PC-9 (cell line): ENCODE data around the gene DNAJB1. TPM values are rescaled to one million over a fixed set of nuclear protein-coding genes. Genes with fewer than 3 reads are reported as not detected.

ENCODE experiments used
- BruUV-seq: library from RNA; stranded (reverse); fragments of 400-500 nt; replicated peaks from 2 replicates; lab custom pipeline; 2021; lab: Mats Ljungman, UMichigan
- CTCF ChIA-PET: fragments of 300-600 bp; sonication (Branson Sonifier 250); formaldehyde crosslinking; loops from one replicate; lab custom pipeline; 2022; ENCODE audit warnings: antibody characterized with exemption; lab: Charles Lee
- POLR2A ChIA-PET: fragments of 300-600 bp; sonication (Branson Sonifier 250); formaldehyde crosslinking; loops from one replicate; lab custom pipeline; 2022; ENCODE audit warnings: antibody characterized with exemption; ENCODE audit not compliant: unreplicated experiment; lab: Charles Lee
- DNase-seq, 2 experiments: peaks; one replicate each; pipeline versions ENCODE4 v3.0.0 to v3.0.0-alpha.2; 2015 to 2022; ENCODE audit warnings: mixed read lengths in 1 of 2
- H2AFZ ChIP-seq: fragments of 200-600 bp; sonication (generic); 2 replicates; pipeline ENCODE4 v1.8.1; 2017; ENCODE audit warnings: antibody characterized with exemption
- H3F3A ChIP-seq: fragments of 200-600 bp; sonication (generic); 2 replicates; pipeline ENCODE4 v1.8.1; 2017; ENCODE audit warnings: antibody characterized with exemption, mild to moderate bottlenecking, low read depth; ENCODE audit not compliant: insufficient read depth
- H3K27ac ChIP-seq: fragments of 200-600 bp; sonication (generic); 2 replicates; pipeline ENCODE4 v1.6.1; 2016; ENCODE audit warnings: mixed run types
- H3K27me3 ChIP-seq: fragments of 200-600 bp; sonication (generic); 2 replicates; pipeline ENCODE4 v1.6.1; 2016; ENCODE audit warnings: low read depth, mixed run types; ENCODE audit not compliant: insufficient read depth
- H3K36me3 ChIP-seq: fragments of 200-600 bp; sonication (generic); 2 replicates; pipeline ENCODE4 v1.6.1; 2016; ENCODE audit warnings: low read depth, mixed run types
- H3K4me1 ChIP-seq: fragments of 200-600 bp; sonication (generic); replicated peaks from 2 replicates; pipeline ENCODE4 v1.6.1; 2016; ENCODE audit warnings: mixed run types; ENCODE audit not compliant: insufficient read depth
- H3K4me2 ChIP-seq: fragments of 200-600 bp; sonication (generic); 2 replicates; pipeline ENCODE4 v1.6.1; 2017; ENCODE audit warnings: mixed run types
- H3K4me3 ChIP-seq: fragments of 200-600 bp; sonication (generic); 2 replicates; pipeline ENCODE4 v1.6.1; 2016; ENCODE audit warnings: mixed run types
- H3K79me2 ChIP-seq: fragments of 200-600 bp; sonication (generic); 2 replicates; pipeline ENCODE4 v1.6.1; 2017; ENCODE audit warnings: low read depth, mixed run types
- H3K9me2 ChIP-seq: fragments of 200-600 bp; sonication (generic); 2 replicates; pipeline ENCODE4 v1.8.1; 2017; ENCODE audit warnings: mild to moderate bottlenecking; ENCODE audit not compliant: insufficient read depth
- H3K9me3 ChIP-seq: fragments of 200-600 bp; sonication (generic); 2 replicates; pipeline ENCODE4 v1.8.1; 2016; ENCODE audit warnings: low read depth; ENCODE audit not compliant: insufficient read depth
- H4K20me1 ChIP-seq: fragments of 200-600 bp; sonication (generic); 2 replicates; pipeline ENCODE4 v1.8.1; 2017; ENCODE audit not compliant: insufficient read depth
- EZH2 ChIP-seq: fragments of 200-600 bp; sonication (generic); IDR thresholded peaks from 2 replicates; pipeline ENCODE4 v1.8.0; 2017; ENCODE audit warnings: antibody characterized with exemption, low read depth
- intact Hi-C: fragments of 100-400 bp; cut with micrococcal nuclease; formaldehyde crosslinking; loops from one replicate; pipeline ENCODE4 v1.10.0; 2022; ENCODE audit not compliant: unreplicated experiment
- total RNA-seq: library from RNA; stranded (reverse); gene quantifications from 2 replicates; pipeline ENCODE4 v1.2.3, GENCODE V29; 2021
- TF ChIP-seq, protein P1 (sequence below): fragments of 200-600 bp; sonication (generic); conservative IDR thresholded peaks from 2 replicates; pipeline ENCODE4 v1.6.1; 2017; ENCODE audit warnings: mixed run types, antibody characterized with exemption, mild to moderate bottlenecking, moderate library complexity

Gene DNAJB1
- total RNA-seq, 1 experiment from 2014 or later = 159 TPM

DNA sequence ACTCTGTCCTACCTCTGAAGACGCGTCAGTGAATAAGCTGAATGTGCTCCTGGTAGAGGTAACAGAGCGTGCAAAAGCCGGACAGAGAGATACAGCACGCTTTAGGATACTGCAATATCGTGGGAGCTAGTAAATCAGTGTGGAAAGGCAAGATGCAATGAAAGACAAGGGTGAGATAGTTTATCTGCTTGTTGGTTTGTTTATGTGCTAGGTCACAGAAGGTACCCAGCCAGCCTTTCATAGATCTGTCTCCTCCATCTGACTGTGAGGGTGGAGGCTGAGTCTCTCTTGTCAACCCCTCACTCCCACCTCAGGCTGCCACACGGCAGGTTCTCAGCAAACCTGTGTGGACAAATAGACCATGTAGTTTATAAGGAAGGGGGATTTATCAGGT lies 21.4 kb downstream of the DNAJB1 start:
- Histone ChIP-seq H4K20me1 (peaks cover 28% of the 10 kb centered on the region), H3F3A (peaks cover 50% of the 10 kb centered on the region), H3K79me2 (peaks cover 45% of the 10 kb centered on the region), H3K4me3 (peak overlapping the region; percentile 28; the same call in 1 of the 2 replicates), H3K4me2 (peak overlapping the region; percentile 71), H3K4me1 (peaks cover 34% of the 10 kb centered on the region), H3K27me3 (no peaks in the 10 kb centered on the region), H2AFZ (0 out of 2 replicates have a peak overlapping the region, but pooled peaks have one; percentile 15), H3K36me3 (peaks cover 10% of the 10 kb centered on the region; the same call in 1 of the 2 replicates), H3K9me3 (no peaks in the 10 kb centered on the region), H3K9me2 (no peaks in the 10 kb centered on the region), H3K27ac (peak overlapping the region; percentile 82)
- no peak for TF ChIP-seq EZH2
- TF ChIP-seq, protein P1, sequence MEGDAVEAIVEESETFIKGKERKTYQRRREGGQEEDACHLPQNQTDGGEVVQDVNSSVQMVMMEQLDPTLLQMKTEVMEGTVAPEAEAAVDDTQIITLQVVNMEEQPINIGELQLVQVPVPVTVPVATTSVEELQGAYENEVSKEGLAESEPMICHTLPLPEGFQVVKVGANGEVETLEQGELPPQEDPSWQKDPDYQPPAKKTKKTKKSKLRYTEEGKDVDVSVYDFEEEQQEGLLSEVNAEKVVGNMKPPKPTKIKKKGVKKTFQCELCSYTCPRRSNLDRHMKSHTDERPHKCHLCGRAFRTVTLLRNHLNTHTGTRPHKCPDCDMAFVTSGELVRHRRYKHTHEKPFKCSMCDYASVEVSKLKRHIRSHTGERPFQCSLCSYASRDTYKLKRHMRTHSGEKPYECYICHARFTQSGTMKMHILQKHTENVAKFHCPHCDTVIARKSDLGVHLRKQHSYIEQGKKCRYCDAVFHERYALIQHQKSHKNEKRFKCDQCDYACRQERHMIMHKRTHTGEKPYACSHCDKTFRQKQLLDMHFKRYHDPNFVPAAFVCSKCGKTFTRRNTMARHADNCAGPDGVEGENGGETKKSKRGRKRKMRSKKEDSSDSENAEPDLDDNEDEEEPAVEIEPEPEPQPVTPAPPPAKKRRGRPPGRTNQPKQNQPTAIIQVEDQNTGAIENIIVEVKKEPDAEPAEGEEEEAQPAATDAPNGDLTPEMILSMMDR = no peak
- intact Hi-C loops = loop anchor here (1.0 to 10.0 kb wide), 3 partner anchors 19 to 62 kb away; partner anchors contain the start of gene PKN1
- DNase-seq = no peak
- ChIA-PET POLR2A (interaction anchor here (0.6 to 1.1 kb wide), 6 partner anchors 9 to 53 kb away, joined by 3 to 6 read pairs (median 4); no protein-coding TSS in a partner anchor), CTCF (interaction anchor here (0.5 to 1.1 kb wide), 3 partner anchors 22 to 938 kb away, joined by 3 to 14 read pairs (median 3); partner anchors contain the start of gene DNAJB1)
- BruUV-seq = TSS peak; percentile 74

DNA sequence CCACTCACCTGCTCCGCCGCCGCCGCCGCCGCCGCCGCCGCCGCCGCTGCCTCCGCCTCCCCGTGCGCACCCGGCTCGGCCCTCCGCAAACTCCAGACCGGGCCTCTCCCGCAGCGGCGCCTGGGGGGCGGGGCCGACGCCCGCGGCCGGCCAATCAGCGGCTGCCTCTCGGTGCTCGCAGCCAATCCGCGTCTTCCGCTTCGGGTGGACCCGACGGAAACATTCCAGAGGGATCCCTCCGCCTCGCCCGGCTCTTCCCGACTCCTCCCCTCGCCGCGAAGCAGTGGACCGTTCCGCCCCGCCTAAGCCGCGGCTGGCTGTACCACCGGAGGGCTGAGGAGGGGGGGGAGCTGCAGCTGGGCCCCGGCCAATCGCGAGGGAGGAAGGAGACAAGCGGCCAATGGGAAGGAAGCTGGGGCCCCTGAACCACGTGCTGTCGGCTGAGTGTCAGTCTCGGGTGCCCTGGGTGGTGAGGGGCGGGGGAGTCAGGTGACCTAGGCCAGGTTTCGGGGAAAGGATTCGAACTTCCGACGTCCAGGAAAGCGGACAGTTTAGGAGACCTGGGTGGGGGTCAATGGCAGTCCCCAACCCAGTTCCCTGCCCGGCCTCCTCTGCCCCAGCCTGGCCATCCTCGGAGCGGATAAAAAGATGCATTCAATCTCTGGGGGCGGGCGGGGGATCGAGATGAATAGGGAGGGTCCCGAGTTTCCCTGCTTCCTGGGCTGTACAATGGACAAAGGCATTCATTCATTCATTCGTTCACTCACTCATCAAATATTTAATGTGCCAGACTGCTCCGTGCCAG lies 22.0 kb downstream of the DNAJB1 start, which contains the start of gene GIPC1:
Gene GIPC1, minus strand, starts transcription at position 99 of the 805 bp plus-strand sequence. CDS start 13,151 bp downstream, outside the sequence.
- intact Hi-C loops = loop anchor here (1.0 to 10.0 kb wide), 3 partner anchors 20 to 61 kb away; partner anchors contain the start of gene PKN1
- Histone ChIP-seq H3K9me2 (no peaks in the 10 kb centered on the region), H3K27me3 (no peaks in the 10 kb centered on the region), H3K4me3 (peak within 1 kb of the TSS; percentile 99), H4K20me1 (peaks cover 34% of the 10 kb centered on the region), H3F3A (peaks cover 46% of the 10 kb centered on the region), H3K4me2 (peak within 1 kb of the TSS; percentile 90), H2AFZ (no peak within 1 kb of the TSS; the same call in 1 of the 2 replicates), H3K4me1 (peaks cover 34% of the 10 kb centered on the region), H3K9me3 (no peaks in the 10 kb centered on the region), H3K79me2 (peaks cover 51% of the 10 kb centered on the region), H3K36me3 (peaks cover 13% of the 10 kb centered on the region), H3K27ac (peak within 1 kb of the TSS; percentile 91)
- TF ChIP-seq, protein P1 = no peak
- TF ChIP-seq EZH2 = no peak
- ChIA-PET POLR2A (interaction anchor here (0.5 to 1.3 kb wide), 7 partner anchors 10 to 55 kb away, joined by 3 to 16 read pairs (median 5); no protein-coding TSS in a partner anchor), CTCF (interaction anchor here (0.6 kb wide), 1 partner anchor 14 kb away, joined by 4 read pairs; no protein-coding TSS in a partner anchor)
- BruUV-seq = no TSS peak
- peak; percentile 95 to 98 for DNase-seq

DNA sequence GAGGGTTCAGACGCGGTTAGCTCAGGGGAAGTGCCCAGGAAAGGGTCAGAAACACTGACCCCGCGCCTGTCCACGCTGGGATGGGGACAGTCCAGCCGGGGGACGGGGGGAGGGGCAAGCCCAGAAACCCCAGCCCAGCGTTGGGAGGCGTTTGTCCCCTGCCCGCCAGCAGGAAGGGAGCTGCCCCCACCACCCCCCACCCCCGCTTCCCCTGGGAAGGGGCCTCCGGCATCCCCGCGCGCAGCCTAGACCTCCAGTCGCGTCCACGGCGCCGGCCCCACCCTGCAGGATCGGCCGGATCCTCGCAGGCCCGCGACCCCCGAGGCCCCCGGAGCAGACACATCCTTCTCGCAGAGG lies 22.5 kb downstream of the DNAJB1 start:
- Histone ChIP-seq H3K79me2 (peaks cover 57% of the 10 kb centered on the region), H3K27ac (peak overlapping the region; percentile 91), H4K20me1 (peaks cover 39% of the 10 kb centered on the region), H3K27me3 (no peaks in the 10 kb centered on the region), H3K4me1 (peaks cover 34% of the 10 kb centered on the region), H3K4me2 (peak overlapping the region; percentile 90), H3K4me3 (peak overlapping the region; percentile 99), H3F3A (peaks cover 46% of the 10 kb centered on the region), H3K9me3 (no peaks in the 10 kb centered on the region), H3K36me3 (peaks cover 13% of the 10 kb centered on the region), H3K9me2 (no peaks in the 10 kb centered on the region), H2AFZ (no peak overlapping the region; the same call in 1 of the 2 replicates)
- no peak for TF ChIP-seq EZH2
- TF ChIP-seq, protein P1 = no peak
- DNase-seq = no peak
- intact Hi-C loops = loop anchor here (1.0 to 10.0 kb wide), 4 partner anchors 10 to 61 kb away; partner anchors contain the start of gene PKN1
- BruUV-seq = no TSS peak
- POLR2A ChIA-PET = interaction anchor here (0.5 to 1.3 kb wide), 6 partner anchors 10 to 913 kb away, joined by 3 to 16 read pairs (median 6); no protein-coding TSS in a partner anchor
- CTCF ChIA-PET = interaction anchor here (0.6 to 1.1 kb wide), 3 partner anchors 10 to 15 kb away, joined by 4 to 7 read pairs (median 6); no protein-coding TSS in a partner anchor
